IMR-90 (cell line): ENCODE measurements around the gene MYH3. TPM values are rescaled to one million over a fixed set of nuclear protein-coding genes. Genes with fewer than 3 reads are reported as not detected.

Experiments
- ATAC-seq: fragments of 200-7000 bp; cut with Tn5 transposase; 2 replicates; pipeline ENCODE4 v1.9.1; 2020; ENCODE audit warnings: low read depth, mild to moderate bottlenecking, moderate library complexity
- BruUV-seq: library from RNA; stranded (reverse); fragments of 400-500 nt; replicated peaks from 2 replicates; lab custom pipeline; 2021; lab: Mats Ljungman, UMichigan
- CTCF ChIA-PET: fragments of 300-600 bp; formaldehyde crosslinking; extraction: SDS; loops from one replicate; lab custom pipeline; 2021; ENCODE audit warnings: antibody characterized with exemption; lab: Yijun Ruan, JAX
- POLR2A ChIA-PET: fragments of 300-600 bp; sonication (Branson Sonifier 250); formaldehyde crosslinking; loops from one replicate; lab custom pipeline; 2022; ENCODE audit warnings: antibody characterized with exemption; ENCODE audit not compliant: unreplicated experiment; lab: Charles Lee
- DNase-seq: peaks from one replicate; pipeline ENCODE4 v3.0.0; 2013
- H2AFZ ChIP-seq: replicated peaks from 2 replicates; pipeline ENCODE3; 2013; ENCODE audit warnings: low read length, mild to moderate bottlenecking; ENCODE audit not compliant: poor library complexity
- H2AK5ac ChIP-seq: 2 replicates; pipeline ENCODE4 v1.6.1; 2013; ENCODE audit warnings: low read depth, low read length, inconsistent platforms
- H2AK9ac ChIP-seq: replicated peaks from 2 replicates; pipeline ENCODE3; 2013; ENCODE audit warnings: mild to moderate bottlenecking, low read depth, low read length, moderate library complexity; ENCODE audit not compliant: poor library complexity
- H2BK120ac ChIP-seq: 2 replicates; pipeline ENCODE4 v1.6.1; 2013; ENCODE audit warnings: low read depth, low read length, inconsistent platforms
- H2BK15ac ChIP-seq: 3 replicates; pipeline ENCODE4 v1.6.1; 2013; ENCODE audit warnings: low read depth, low read length, inconsistent platforms
- H2BK20ac ChIP-seq: 2 replicates; pipeline ENCODE4 v1.6.1; 2013; ENCODE audit warnings: low read depth, mild to moderate bottlenecking, inconsistent platforms, low read length, moderate library complexity
- H2BK5ac ChIP-seq: 2 replicates; pipeline ENCODE4 v1.6.1; 2013; ENCODE audit warnings: mild to moderate bottlenecking, low read depth, low read length, inconsistent platforms; ENCODE audit not compliant: poor library complexity, severe bottlenecking
- H3K14ac ChIP-seq: replicated peaks from 2 replicates; pipeline ENCODE4 v1.6.1; 2013; ENCODE audit warnings: low read depth, low read length, inconsistent platforms
- H3K18ac ChIP-seq: 2 replicates; pipeline ENCODE4 v1.6.1; 2013; ENCODE audit warnings: low read depth, low read length, control low read depth
- H3K23ac ChIP-seq: 2 replicates; pipeline ENCODE4 v1.6.1; 2013; ENCODE audit warnings: low read depth, low read length, inconsistent platforms
- H3K27ac ChIP-seq: 2 replicates; pipeline ENCODE4 v1.5.1; 2013; ENCODE audit warnings: mild to moderate bottlenecking, control low read depth, low read length; ENCODE audit not compliant: insufficient read depth
- H3K27me3 ChIP-seq: 2 replicates; pipeline ENCODE4 v1.6.1; 2013; ENCODE audit warnings: low read length; ENCODE audit not compliant: control insufficient read depth, insufficient read depth
- H3K36me3 ChIP-seq: 2 replicates; pipeline ENCODE4 v1.6.1; 2013; ENCODE audit warnings: low read length, mixed read lengths; ENCODE audit not compliant: control insufficient read depth, insufficient read depth
- H3K4ac ChIP-seq: 2 replicates; pipeline ENCODE4 v1.6.1; 2013; ENCODE audit warnings: low read depth, low read length, inconsistent platforms
- H3K4me1 ChIP-seq: 2 replicates; pipeline ENCODE4 v1.6.1; 2013; ENCODE audit warnings: low read length, mixed read lengths; ENCODE audit not compliant: control insufficient read depth, insufficient read depth
- H3K4me2 ChIP-seq: 2 replicates; pipeline ENCODE4 v1.6.1; 2013; ENCODE audit warnings: low read depth, mild to moderate bottlenecking, control low read depth, low read length, moderate library complexity
- H3K4me3 ChIP-seq: 2 replicates; pipeline ENCODE4 v1.5.1; 2013; ENCODE audit warnings: low read depth, mild to moderate bottlenecking, control low read depth, low read length, moderate library complexity; ENCODE audit not compliant: insufficient read depth
- H3K56ac ChIP-seq: 2 replicates; pipeline ENCODE4 v1.6.1; 2013; ENCODE audit warnings: low read length, inconsistent platforms; ENCODE audit not compliant: insufficient read depth; ENCODE audit errors: extremely low read depth
- H3K79me1 ChIP-seq, 2 experiments: 2 replicates each; pipeline ENCODE4 v1.6.1; 2013; ENCODE audit warnings: low read length in 2 of 2, inconsistent platforms in 1 of 2, low read depth in 1 of 2
- H3K9ac ChIP-seq: 2 replicates; pipeline ENCODE4 v1.6.1; 2013; ENCODE audit warnings: low read depth, low read length, control low read depth
- H3K9me1 ChIP-seq: 2 replicates; pipeline ENCODE4 v1.6.1; 2013; ENCODE audit warnings: low read length, inconsistent platforms; ENCODE audit not compliant: insufficient read depth
- H3K9me3 ChIP-seq: 2 replicates; pipeline ENCODE4 v1.6.1; 2013; ENCODE audit warnings: low read length; ENCODE audit not compliant: control insufficient read depth, insufficient read depth
- H4K20me1 ChIP-seq: 2 replicates; pipeline ENCODE4 v1.6.1; 2013; ENCODE audit warnings: low read length, inconsistent platforms; ENCODE audit not compliant: insufficient read depth
- H4K5ac ChIP-seq: 2 replicates; pipeline ENCODE4 v1.6.1; 2013; ENCODE audit warnings: mild to moderate bottlenecking, low read depth, low read length, control low read depth
- H4K8ac ChIP-seq, 2 experiments: 2 replicates each; pipeline ENCODE4 v1.6.1; 2013; ENCODE audit warnings: low read depth in 2 of 2, low read length in 2 of 2, control low read depth in 1 of 2, inconsistent platforms in 1 of 2
- H4K91ac ChIP-seq: 2 replicates; pipeline ENCODE4 v1.6.1; 2013; ENCODE audit warnings: low read depth, low read length, inconsistent platforms; ENCODE audit not compliant: insufficient read depth
- FOS ChIP-seq: fragments of 150-350 bp; IDR thresholded peaks from 2 replicates; pipeline ENCODE4 v1.6.1; 2016; ENCODE audit warnings: low read depth, low read length
- NFE2L2 ChIP-seq: fragments of 150-350 bp; IDR thresholded peaks from 2 replicates; pipeline ENCODE4 v1.6.1; 2016; ENCODE audit warnings: low read depth, mild to moderate bottlenecking, low read length
- RCOR1 ChIP-seq: IDR thresholded peaks from 2 replicates; pipeline ENCODE4 v1.6.1; 2012; ENCODE audit warnings: mild to moderate bottlenecking, low read length, improper control_type of control experiment; ENCODE audit not compliant: insufficient replicate concordance
- WGBS, 2 experiments: methylation state at CpG; one replicate each; pipeline versions ENCODE4 v1.1.5 to v1.1.7; 2013; ENCODE audit warnings: missing lambda C conversion rate in 2 of 2; ENCODE audit not compliant: insufficient read length in 1 of 2; ENCODE audit errors: extremely low coverage in 2 of 2; 5-methylcytosine and 5-hydroxymethylcytosine counted together
- dilution Hi-C: fragments of 300-500 bp; cut with HindIII; formaldehyde crosslinking; loops from one replicate; pipeline ENCODE4 v1.14.3; 2018; ENCODE audit warnings: low sequenced_read_pairs; ENCODE audit not compliant: unreplicated experiment
- in situ Hi-C: fragments of 300-500 bp; cut with MboI; formaldehyde crosslinking; loops from 3 replicates; pipeline ENCODE4 v1.14.3; 2019; ENCODE audit warnings: low sequenced_read_pairs, inconsistent platforms, mixed read lengths
- intact Hi-C: fragments of 100-400 bp; cut with micrococcal nuclease; formaldehyde crosslinking; loops from 2 replicates; pipeline ENCODE4 v1.10.0; 2022
- polyA plus RNA-seq, 3 experiments: library from polyadenylated mRNA; depleted of rRNA; stranded (reverse); fragments of >200 nt; gene quantifications; 2 replicates each; pipeline ENCODE4 v1.2.3, GENCODE V29; 2012; ENCODE audit warnings: low replicate concordance in 1 of 3
- total RNA-seq: library from RNA; depleted of rRNA; stranded (reverse); fragments of >200 nt; gene quantifications from 2 replicates; pipeline ENCODE4 v1.2.3, GENCODE V29; 2012

MYH3 gene
- total and polyA plus RNA-seq, 2 of the 4 experiments (the other 2 are of a cell fraction): 0.54 to 0.63 TPM

GRCh38 chr17:10668775-10669174, 11.7 kb upstream of the MYH3 start:
- Histone ChIP-seq H3K23ac (no peak overlapping the region), H3K9me1 (0 out of 2 replicates have a peak, but pooled peaks cover 6% of the 10 kb centered on the region), H2AFZ (no peak overlapping the region), H4K20me1 (no peaks in the 10 kb centered on the region), H2BK15ac (no peak overlapping the region), H2AK9ac (no peak overlapping the region), H3K4ac (no peak overlapping the region), H2BK120ac (no peak overlapping the region), H3K27me3 (no peaks in the 10 kb centered on the region), H4K91ac (no peak overlapping the region), H2AK5ac (no peak overlapping the region), H3K27ac (no peak overlapping the region), H3K4me1 (peaks cover 6% of the 10 kb centered on the region), H3K4me2 (no peak overlapping the region; the same call in 1 of the 2 replicates), H3K4me3 (no peak overlapping the region), H3K18ac (no peak overlapping the region), H3K56ac (no peak overlapping the region), H3K9ac (no peak overlapping the region), H2BK20ac (no peak overlapping the region), H3K36me3 (0 out of 2 replicates have a peak, but pooled peaks cover 3% of the 10 kb centered on the region), H2BK5ac (peak overlapping the region; percentile 60), H3K9me3 (no peaks in the 10 kb centered on the region), H4K5ac (no peak overlapping the region), H3K79me1 (no peaks in the 10 kb centered on the region), H3K14ac (no peak overlapping the region), H4K8ac (no peak overlapping the region)
- ChIA-PET POLR2A (no interaction called here), CTCF (no interaction called here)
- dilution Hi-C loops (no loop called here), intact Hi-C loops (no loop called here), in situ Hi-C loops (loop anchor here (10.0 to 25.0 kb wide), 2 partner anchors 56 to 1319 kb away; partner anchors contain the start of gene ZNF18)
- DNase-seq (peak; percentile 83), ATAC-seq (peak; percentile 85)
- TF ChIP-seq FOS (peak; percentile 46; the same call in 1 of the 2 replicates), RCOR1 (peak; percentile 91), NFE2L2 (no peak)
- WGBS, 2 experiments: no CpG with 5 or more reads among the region's 1 CpG
- BruUV-seq: no TSS peak
